NCI-H748 (cell line): ENCODE measurements around the gene CTRB1.
"Not testable (repeated sequence)": the region's sequence is repeated elsewhere in the genome, so short reads cannot be mapped to it uniquely, and the experiment has no call there.

Experiments
- DNase-seq: peaks from one replicate; lab custom pipeline; 2025; ENCODE audit not compliant: unreplicated experiment; lab: John Stamatoyannopoulos, UW

The CTRB1 gene

GRCh38 chr16:75203667-75204409, 14.9 kb upstream of the CTRB1 start:
- no peak for DNase-seq

- no peak for DNase-seq
These were observed 14.4 kb upstream of the CTRB1 start for GRCh38 chr16:75204410-75204758.

GRCh38 chr16:75204905-75205304, 13.9 kb upstream of the CTRB1 start:
- DNase-seq = not testable (repeated sequence)

- not testable (repeated sequence) for DNase-seq
These were observed 13.3 kb upstream of the CTRB1 start for GRCh38 chr16:75205438-75205837.

GRCh38 chr16:75205961-75206748, 12.6 kb upstream of the CTRB1 start:
- not testable (repeated sequence) for DNase-seq

GRCh38 chr16:75206749-75207451, 11.9 kb upstream of the CTRB1 start, which contains the start of gene CTRB2:
TSS of gene CTRB2 (minus strand) at chr16:75207161. CDS start at chr16:75207141, 20 bp downstream.
- no peak for DNase-seq

- no peak for DNase-seq
These were observed 11.0 kb upstream of the CTRB1 start for GRCh38 chr16:75207831-75208230.

GRCh38 chr16:75208242-75208825, 10.5 kb upstream of the CTRB1 start:
- DNase-seq = no peak

GRCh38 chr16:75208861-75209505, 9.8 kb upstream of the CTRB1 start:
- no peak for DNase-seq

GRCh38 chr16:75209514-75209913, 9.3 kb upstream of the CTRB1 start:
- DNase-seq = not testable (repeated sequence)

GRCh38 chr16:75209944-75210343, 8.8 kb upstream of the CTRB1 start:
- no peak for DNase-seq

- not testable (repeated sequence) for DNase-seq
These were observed 7.5 kb upstream of the CTRB1 start for GRCh38 chr16:75211286-75211685.

- DNase-seq = no peak
These were observed 2.7 kb upstream of the CTRB1 start for GRCh38 chr16:75216127-75216526.

GRCh38 chr16:75216576-75216975, 2.2 kb upstream of the CTRB1 start:
- no peak for DNase-seq

GRCh38 chr16:75217389-75217851, 1.4 kb upstream of the CTRB1 start:
- DNase-seq = no peak

GRCh38 chr16:75219088-75219487, 300 bp downstream of the CTRB1 start:
- DNase-seq = no peak

GRCh38 chr16:75219838-75220237, 1.1 kb downstream of the CTRB1 start:
- DNase-seq = no peak

- DNase-seq = no peak
These were observed 3.5 kb downstream of the CTRB1 start for GRCh38 chr16:75222271-75222783.

GRCh38 chr16:75223129-75223528, 4.3 kb downstream of the CTRB1 start:
- DNase-seq = not testable (repeated sequence)

GRCh38 chr16:75224306-75225082, 5.7 kb downstream of the CTRB1 start:
- no peak for DNase-seq
